ENCODE results near the gene SPHK2.
A peak's percentile ranks its signal among the peaks of the same experiment; 100 is the strongest.

Gene SPHK2

GRCh38 chr19:48603850-48604249 lies 15.5 kb upstream of the SPHK2 start:
- no peak for DNase-seq

GRCh38 chr19:48606463-48607358 lies 12.6 kb upstream of the SPHK2 start, which contains the start of gene SPACA4:
Gene SPACA4 (plus strand): TSS chr19:48606742. CDS start chr19:48606979, 237 bp downstream.
- DNase-seq = no peak

GRCh38 chr19:48607359-48607755 lies 11.9 kb upstream of the SPHK2 start:
- no peak for DNase-seq

GRCh38 chr19:48608798-48609263 lies 10.5 kb upstream of the SPHK2 start:
- DNase-seq = peak; percentile 40

GRCh38 chr19:48609571-48610108 lies 9.7 kb upstream of the SPHK2 start:
- no peak for DNase-seq

- no peak for DNase-seq
Observed at GRCh38 chr19:48611872-48612271, 7.4 kb upstream of the SPHK2 start.

- no peak for DNase-seq
Observed at GRCh38 chr19:48613024-48613851, 6.1 kb upstream of the SPHK2 start.

- DNase-seq = no peak
Observed at GRCh38 chr19:48613852-48614435, 5.4 kb upstream of the SPHK2 start.

GRCh38 chr19:48614436-48615230 lies 4.7 kb upstream of the SPHK2 start, which contains the start of gene FAM83E:
Gene FAM83E (minus strand): TSS chr19:48615076. CDS start chr19:48613372, 1,704 bp downstream.
- no peak for DNase-seq

GRCh38 chr19:48615231-48616040 lies 3.9 kb upstream of the SPHK2 start:
- no peak for DNase-seq

- DNase-seq = no peak
Observed at GRCh38 chr19:48616041-48616436, 3.3 kb upstream of the SPHK2 start.

GRCh38 chr19:48616491-48617056 lies 2.7 kb upstream of the SPHK2 start:
- DNase-seq = no peak

GRCh38 chr19:48617146-48617937 lies 2.0 kb upstream of the SPHK2 start:
- DNase-seq = no peak

GRCh38 chr19:48618278-48618915 lies 909 bp upstream of the SPHK2 start:
- no peak for DNase-seq

GRCh38 chr19:48619692-48620585 lies 633 bp downstream of the SPHK2 start:
- no peak for DNase-seq

GRCh38 chr19:48623556-48624066 lies 4.3 kb downstream of the SPHK2 start:
- DNase-seq = no peak

- peak; percentile 95 for DNase-seq
Observed at GRCh38 chr19:48624067-48624594, 4.8 kb downstream of the SPHK2 start.
